NAMALWA (cell line): ENCODE data around the gene SHC4.
A peak's percentile ranks its signal among the peaks of the same experiment; 100 is the strongest.

Experiments used
- DNase-seq: peaks from one replicate; pipeline ENCODE4 v3.0.0-alpha.2; 2015; ENCODE audit warnings: low spot score

SHC4 gene

GRCh38 chr15:48967336-48967735 is 3.6 kb upstream of the SHC4 start:
- no peak for DNase-seq

- DNase-seq: peak; percentile 7
Measured at GRCh38 chr15:48966595-48967301, 3.0 kb upstream of the SHC4 start.

- peak; percentile 15 for DNase-seq
Measured at GRCh38 chr15:48965972-48966371, 2.3 kb upstream of the SHC4 start.

GRCh38 chr15:48964898-48965297 is 1.2 kb upstream of the SHC4 start:
- DNase-seq: no peak

GRCh38 chr15:48962662-48963523 is 826 bp downstream of the SHC4 start:
- no peak for DNase-seq

- no peak for DNase-seq
Measured at GRCh38 chr15:48955967-48956366, 7.8 kb downstream of the SHC4 start.

GRCh38 chr15:48955370-48955769 is 8.3 kb downstream of the SHC4 start:
- DNase-seq: no peak

- no peak for DNase-seq
Measured at GRCh38 chr15:48954538-48954937, 9.2 kb downstream of the SHC4 start.

- no peak for DNase-seq
Measured at GRCh38 chr15:48946840-48947187, 16.9 kb downstream of the SHC4 start.

GRCh38 chr15:48946074-48946839 is 17.5 kb downstream of the SHC4 start:
- DNase-seq: no peak

GRCh38 chr15:48945386-48945785 is 18.3 kb downstream of the SHC4 start:
- DNase-seq: no peak

GRCh38 chr15:48941904-48942303 is 21.8 kb downstream of the SHC4 start:
- DNase-seq: no peak

- no peak for DNase-seq
Measured at GRCh38 chr15:48940508-48940907, 23.2 kb downstream of the SHC4 start.

- DNase-seq: no peak
Measured at GRCh38 chr15:48939648-48940047, 24.1 kb downstream of the SHC4 start.

- no peak for DNase-seq
Measured at GRCh38 chr15:48937886-48938285, 25.8 kb downstream of the SHC4 start.

GRCh38 chr15:48936666-48937065 is 27.1 kb downstream of the SHC4 start:
- no peak for DNase-seq

- no peak for DNase-seq
Measured at GRCh38 chr15:48935236-48935635, 28.5 kb downstream of the SHC4 start.

- no peak for DNase-seq
Measured at GRCh38 chr15:48930735-48931134, 33.0 kb downstream of the SHC4 start.

- DNase-seq: no peak
Measured at GRCh38 chr15:48929661-48930060, 34.1 kb downstream of the SHC4 start.

- no peak for DNase-seq
Measured at GRCh38 chr15:48928877-48929538, 34.7 kb downstream of the SHC4 start.

GRCh38 chr15:48925714-48926223 is 38.0 kb downstream of the SHC4 start:
- DNase-seq: no peak
